Glutamatergic neuron (in vitro differentiated cells): ENCODE results near the gene LIMA1. TPM values are rescaled to one million over a fixed set of nuclear protein-coding genes. Genes with fewer than 3 reads are reported as not detected.
"Not testable (repeated sequence)": the region's sequence is repeated elsewhere in the genome, so short reads cannot be mapped to it uniquely, and the experiment has no call there.

Source experiments
- DNase-seq: peaks from one replicate; pipeline ENCODE4 v3.0.0; 2022
- H3K27ac Mint-ChIP-seq: one replicate; pipeline ENCODE4 v1.8.0; 2020; ENCODE audit warnings: mild to moderate bottlenecking, mixed read lengths, inconsistent platforms; ENCODE audit not compliant: unreplicated experiment
- H3K27me3 Mint-ChIP-seq: one replicate; pipeline ENCODE4 v1.8.0; 2020; ENCODE audit warnings: mild to moderate bottlenecking, moderate library complexity, mixed read lengths, inconsistent platforms; ENCODE audit not compliant: unreplicated experiment
- H3K36me3 Mint-ChIP-seq: one replicate; pipeline ENCODE4 v1.8.0; 2020; ENCODE audit warnings: mild to moderate bottlenecking, mixed read lengths, inconsistent platforms; ENCODE audit not compliant: unreplicated experiment
- H3K4me1 Mint-ChIP-seq: one replicate; pipeline ENCODE4 v1.8.0; 2020; ENCODE audit warnings: mild to moderate bottlenecking, low read depth, mixed read lengths, inconsistent platforms; ENCODE audit not compliant: unreplicated experiment
- H3K4me3 Mint-ChIP-seq: one replicate; pipeline ENCODE4 v1.8.0; 2020; ENCODE audit warnings: mild to moderate bottlenecking, mixed read lengths, inconsistent platforms; ENCODE audit not compliant: unreplicated experiment
- H3K9me3 Mint-ChIP-seq: one replicate; pipeline ENCODE4 v1.8.0; 2020; ENCODE audit warnings: mild to moderate bottlenecking, moderate library complexity, mixed read lengths, inconsistent platforms; ENCODE audit not compliant: unreplicated experiment
- CTCF ChIP-seq: fragments of 200-600 bp; sonication (generic); IDR thresholded peaks from one replicate; pipeline ENCODE4 v1.5.0; 2021; ENCODE audit not compliant: partially characterized antibody, unreplicated experiment
- total RNA-seq: library from RNA; stranded (reverse); fragmentation: NEBNext Ultra II Directional; extraction: Animal tissue kit (Norgen Biotek cat#: 25700); gene quantifications from one replicate; pipeline ENCODE4 v1.2.1, GENCODE V29; 2021; ENCODE audit not compliant: unreplicated experiment

Gene LIMA1
- total RNA-seq, 1 donor from 2014 or later, result 69.4 TPM

GRCh38 chr12:50297027-50297426, 13.7 kb upstream of the LIMA1 start:
- Mint-ChIP-seq H3K27me3 (no peaks in the 10 kb centered on the region), H3K9me3 (peaks cover 3% of the 10 kb centered on the region), H3K27ac (no peak overlapping the region), H3K4me3 (no peak overlapping the region), H3K4me1 (no peaks in the 10 kb centered on the region), H3K36me3 (no peaks in the 10 kb centered on the region)
- no peak for DNase-seq
- no peak for TF ChIP-seq CTCF

GRCh38 chr12:50296554-50296953, 13.2 kb upstream of the LIMA1 start:
- Mint-ChIP-seq H3K36me3 (peaks cover 4% of the 10 kb centered on the region), H3K27ac (no peak overlapping the region), H3K27me3 (no peaks in the 10 kb centered on the region), H3K4me3 (no peak overlapping the region), H3K4me1 (no peaks in the 10 kb centered on the region), H3K9me3 (peaks cover 3% of the 10 kb centered on the region)
- TF ChIP-seq CTCF, result no peak
- DNase-seq, result no peak

- H3K27me3 Mint-ChIP-seq, result no peaks in the 10 kb centered on the region
- H3K4me3 Mint-ChIP-seq, result no peak overlapping the region
- no peak for TF ChIP-seq CTCF
- peaks cover 3% of the 10 kb centered on the region for H3K9me3 Mint-ChIP-seq
- peaks cover 5% of the 10 kb centered on the region for H3K36me3 Mint-ChIP-seq
- no peak overlapping the region for H3K27ac Mint-ChIP-seq
- H3K4me1 Mint-ChIP-seq, result no peaks in the 10 kb centered on the region
- DNase-seq, result no peak
These were observed 8.1 kb upstream of the LIMA1 start for GRCh38 chr12:50291377-50291776.

- H3K4me3 Mint-ChIP-seq, H3K9me3 Mint-ChIP-seq, H3K27me3 Mint-ChIP-seq, H3K27ac Mint-ChIP-seq, H3K36me3 Mint-ChIP-seq, DNase-seq, H3K4me1 Mint-ChIP-seq: not testable (repeated sequence)
These were observed 7.4 kb upstream of the LIMA1 start for GRCh38 chr12:50290692-50291091.

- no peak overlapping the region for H3K27ac Mint-ChIP-seq
- no peak for TF ChIP-seq CTCF
- no peaks in the 10 kb centered on the region for H3K9me3 Mint-ChIP-seq
These were observed 4.0 kb upstream of the LIMA1 start for GRCh38 chr12:50287271-50287670.

GRCh38 chr12:50285253-50285652, 1.9 kb upstream of the LIMA1 start:
- peaks cover 3% of the 10 kb centered on the region for H3K4me1 Mint-ChIP-seq
- H3K4me3 Mint-ChIP-seq, result no peak overlapping the region
- DNase-seq, result no peak
- H3K36me3 Mint-ChIP-seq, result no peaks in the 10 kb centered on the region
- peaks cover 4% of the 10 kb centered on the region for H3K27me3 Mint-ChIP-seq
- TF ChIP-seq CTCF, result no peak
- no peaks in the 10 kb centered on the region for H3K9me3 Mint-ChIP-seq
- H3K27ac Mint-ChIP-seq, result no peak overlapping the region

More at GRCh38 chr12:50287271-50287670, 4.0 kb upstream of the LIMA1 start:
- no peak for DNase-seq
- peaks cover 5% of the 10 kb centered on the region for H3K36me3 Mint-ChIP-seq
- peaks cover 4% of the 10 kb centered on the region for H3K27me3 Mint-ChIP-seq
- H3K4me3 Mint-ChIP-seq, result no peak overlapping the region
- H3K4me1 Mint-ChIP-seq, result peaks cover 3% of the 10 kb centered on the region
